Kidney tubule cell (primary cell): ENCODE measurements around the gene CNOT6L.
A peak's percentile ranks its signal among the peaks of the same experiment; 100 is the strongest.

Source experiments
- DNase-seq: peaks from one replicate; pipeline ENCODE4 v3.0.0-alpha.2; 2018; ENCODE audit warnings: low spot score

The CNOT6L gene

DNA sequence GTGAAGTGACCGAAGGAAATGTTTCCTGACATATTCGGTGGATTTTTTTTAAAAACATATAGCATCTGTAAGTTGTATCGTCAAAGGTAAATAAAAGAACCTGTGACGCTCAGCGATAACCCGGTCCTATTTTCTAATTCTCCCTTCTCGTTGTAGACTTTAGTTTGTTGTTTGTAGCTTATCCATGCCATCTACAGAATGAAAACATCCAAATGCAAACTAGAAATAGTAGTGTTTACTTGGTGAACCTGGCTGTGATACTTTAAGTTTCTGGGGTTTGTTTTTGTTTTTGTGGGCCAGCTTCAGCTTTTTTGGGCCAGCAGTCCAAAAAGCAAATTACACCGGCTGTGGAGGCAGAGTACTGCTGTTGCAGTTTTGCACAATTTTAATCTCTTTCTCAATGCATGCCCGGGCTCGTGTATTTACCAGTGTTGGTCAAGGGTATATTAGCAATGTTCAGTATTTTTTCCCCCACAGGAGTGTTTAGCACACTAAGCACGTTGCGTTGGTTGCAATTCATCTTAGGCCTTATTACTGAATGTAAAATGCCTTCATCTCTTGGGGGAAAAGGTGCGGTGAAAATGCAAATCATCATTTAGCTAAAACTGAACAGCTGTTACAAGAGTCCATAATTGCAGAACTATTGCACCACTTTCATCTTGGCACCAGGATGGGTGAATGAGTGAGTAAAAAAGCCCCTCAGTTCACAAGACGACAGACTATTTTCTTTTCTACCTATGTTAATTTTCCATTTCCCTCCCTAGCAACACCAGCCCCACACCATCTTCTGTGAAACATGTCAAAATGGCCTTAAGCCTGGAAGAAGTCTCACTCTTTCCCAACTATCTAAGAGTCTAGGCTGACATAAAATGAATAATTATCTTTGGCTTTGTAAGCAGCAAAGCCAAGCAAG is 1.7 kb upstream of the CNOT6L start:
- peak; percentile 11 for DNase-seq

DNA sequence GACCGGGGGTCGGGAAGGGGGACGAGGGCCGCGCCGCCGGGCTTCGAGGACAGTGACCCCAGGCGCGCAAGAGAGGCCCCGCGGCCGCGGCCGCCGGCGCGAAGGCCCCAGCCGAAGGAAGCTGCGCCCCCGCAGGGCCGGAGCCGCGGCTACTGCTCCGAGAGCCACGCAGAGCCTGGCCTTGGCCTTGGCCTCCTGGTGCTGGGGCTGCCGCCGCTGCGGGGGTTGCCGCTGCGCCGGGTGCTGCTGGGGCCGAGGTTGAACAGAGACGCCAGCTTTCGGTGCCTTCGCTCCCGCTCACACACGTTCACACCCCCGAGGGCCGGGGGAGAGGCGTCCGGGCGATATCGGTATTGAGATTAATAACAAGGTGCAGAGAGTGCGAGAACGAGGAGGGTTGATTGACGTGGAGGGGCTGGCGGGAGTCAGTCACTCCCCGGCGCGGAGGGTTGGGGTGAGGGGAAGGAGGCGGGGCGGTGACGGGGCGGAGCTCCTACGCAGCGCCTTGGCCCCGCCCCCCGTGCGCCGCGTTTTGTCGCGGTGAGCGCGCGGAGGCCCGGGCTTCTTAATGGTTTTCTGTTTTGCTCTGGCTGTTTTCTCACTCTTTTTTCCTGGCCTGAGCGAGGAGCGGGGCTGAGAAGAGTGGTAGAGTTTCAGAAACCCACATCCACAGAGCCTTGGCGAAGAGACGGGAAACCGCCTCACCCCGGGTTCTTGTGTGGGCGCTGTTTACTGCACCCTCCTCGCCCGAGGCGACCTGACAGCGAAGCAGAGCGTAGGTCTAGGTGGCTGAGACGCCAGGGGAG is 878 bp upstream of the CNOT6L start:
- peak; percentile 87 for DNase-seq

DNA sequence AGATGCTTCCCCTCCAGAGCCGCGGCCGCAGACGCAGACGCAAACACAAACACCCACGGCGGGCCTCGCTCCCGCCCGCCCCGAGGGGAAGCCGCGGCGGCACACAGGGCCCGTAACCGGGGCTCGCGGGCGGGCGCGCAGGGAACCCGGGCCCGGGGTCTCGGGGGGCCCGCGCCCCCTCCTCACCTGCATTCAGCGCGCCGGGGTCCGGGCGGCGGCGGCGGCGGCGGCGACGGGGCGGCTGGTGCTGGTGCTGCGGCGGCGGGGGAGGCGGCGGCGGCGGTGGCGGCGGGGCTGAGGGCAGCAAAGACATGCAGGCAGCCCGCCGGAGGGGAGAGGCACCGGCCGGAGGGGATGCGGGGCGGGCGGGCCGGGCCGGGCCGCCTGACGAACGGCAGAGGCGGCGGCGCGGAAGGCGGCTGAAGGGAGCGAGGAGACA is 255 bp upstream of the CNOT6L start:
- peak; percentile 25 for DNase-seq

DNA sequence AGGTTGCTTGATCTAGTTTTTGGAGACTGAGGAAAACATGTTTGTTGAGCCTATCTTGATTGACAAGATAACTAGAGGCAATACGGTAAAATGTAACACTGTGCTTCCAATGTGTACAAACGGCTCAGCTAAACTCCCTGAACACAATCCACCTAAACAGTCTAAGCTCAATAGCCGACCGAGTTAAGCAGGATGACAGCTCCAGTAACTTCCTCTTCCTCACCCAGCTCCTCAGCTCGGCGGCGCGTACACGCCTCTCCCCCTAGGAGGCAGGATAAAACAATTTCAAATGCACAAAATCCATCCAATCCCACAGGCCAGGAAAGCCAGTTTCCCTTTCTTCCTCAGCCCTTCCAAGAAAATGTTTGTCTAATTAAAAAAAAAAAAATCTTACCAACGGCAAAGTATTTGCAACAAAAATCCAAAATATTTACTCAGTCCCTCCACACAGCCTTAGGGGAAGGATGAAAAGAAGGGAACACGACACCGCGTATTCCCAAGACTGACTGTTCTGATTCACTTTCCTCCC is 1.0 kb downstream of the CNOT6L start:
- DNase-seq, result peak; percentile 91

DNA sequence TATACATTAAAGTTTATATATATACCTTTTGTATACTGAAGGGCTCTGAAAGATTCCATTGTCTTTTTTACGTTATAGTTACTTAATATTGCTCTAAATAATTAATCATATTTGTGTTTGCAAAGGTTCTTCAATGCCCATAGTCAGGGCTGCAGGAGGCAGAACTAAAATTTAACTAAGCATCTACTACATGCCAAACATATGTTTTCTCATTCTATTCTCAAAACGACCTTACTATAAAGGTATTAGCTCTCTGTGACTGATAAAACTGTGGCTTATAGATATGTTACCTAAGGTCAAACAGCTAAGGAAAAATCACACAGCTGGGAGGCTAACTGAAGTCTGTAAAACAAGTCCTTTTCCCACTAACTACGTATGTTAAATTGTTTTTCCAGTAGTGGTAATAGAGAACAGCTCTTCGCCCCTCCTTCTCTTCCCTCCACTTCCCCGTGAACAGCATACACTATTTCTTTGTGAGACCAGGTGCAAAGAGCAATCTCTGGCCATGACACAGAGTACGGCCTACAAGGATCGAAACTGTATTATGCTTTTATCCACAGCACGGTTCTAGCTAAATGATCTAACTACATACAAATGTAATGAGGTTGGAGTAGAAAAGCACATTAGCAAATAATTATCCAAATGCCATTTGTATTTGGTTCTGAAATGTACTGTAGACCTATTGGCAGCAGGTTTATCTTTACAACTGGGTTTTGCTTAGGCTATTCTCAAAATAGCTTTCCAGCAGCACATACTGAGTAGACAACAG is 1.7 kb downstream of the CNOT6L start:
- DNase-seq, result peak; percentile 73

DNA sequence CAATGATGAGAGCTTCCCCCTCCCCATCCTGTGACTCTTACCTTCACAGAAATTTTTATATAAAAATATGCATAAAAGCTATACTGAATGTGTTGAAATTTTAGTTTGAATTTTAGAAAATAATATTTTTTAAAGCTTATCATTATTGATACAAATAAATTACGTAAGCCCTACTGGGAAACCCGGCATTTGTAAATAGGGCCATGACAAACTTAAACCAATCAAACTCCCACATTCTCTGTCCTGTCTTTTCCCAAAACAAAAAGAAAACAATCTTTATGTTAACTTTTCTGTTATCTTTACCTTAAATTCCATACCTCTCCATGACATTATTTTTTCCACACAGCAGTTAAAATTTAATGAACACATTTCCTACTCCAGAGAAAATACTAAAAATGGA is 2.6 kb downstream of the CNOT6L start:
- no peak for DNase-seq

DNA sequence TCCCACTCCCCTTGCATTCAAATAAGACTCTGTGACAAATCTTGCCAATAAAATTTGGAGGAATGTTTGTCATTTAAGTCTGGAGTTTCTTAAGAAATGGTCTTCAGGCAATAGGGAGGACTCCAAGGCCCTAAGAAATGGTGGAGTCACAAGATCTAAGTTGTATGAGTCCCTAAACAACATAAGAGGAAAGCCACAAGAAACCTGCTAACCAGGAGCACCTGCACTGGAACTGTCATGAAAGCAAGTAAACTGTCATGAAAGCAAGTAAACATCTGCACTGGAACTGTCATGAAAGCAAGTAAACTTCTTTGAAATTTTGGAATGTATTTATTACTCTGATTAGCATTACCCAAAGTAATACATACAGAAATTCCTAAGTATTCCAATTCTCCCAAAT is 3.5 kb downstream of the CNOT6L start:
- DNase-seq, result no peak

DNA sequence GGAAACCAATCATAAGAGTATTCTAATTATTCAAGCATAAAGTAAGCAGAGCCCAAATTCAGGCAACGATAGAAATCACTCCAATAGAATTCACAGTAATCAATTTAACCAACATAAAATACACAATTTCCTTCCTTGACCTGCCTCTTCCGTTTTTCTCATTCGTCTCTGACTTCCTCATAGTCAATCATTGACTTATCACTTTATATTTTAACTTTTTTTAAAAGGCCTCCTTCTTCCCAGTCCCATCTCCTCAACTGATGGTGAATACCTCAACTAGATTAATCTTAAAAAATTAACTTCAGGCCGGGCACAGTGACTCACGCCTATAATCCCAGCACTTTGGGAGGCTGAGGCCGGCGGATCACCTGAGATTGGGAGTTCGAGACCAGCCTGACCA is 13.3 kb downstream of the CNOT6L start:
- peak; percentile 43 for DNase-seq

DNA sequence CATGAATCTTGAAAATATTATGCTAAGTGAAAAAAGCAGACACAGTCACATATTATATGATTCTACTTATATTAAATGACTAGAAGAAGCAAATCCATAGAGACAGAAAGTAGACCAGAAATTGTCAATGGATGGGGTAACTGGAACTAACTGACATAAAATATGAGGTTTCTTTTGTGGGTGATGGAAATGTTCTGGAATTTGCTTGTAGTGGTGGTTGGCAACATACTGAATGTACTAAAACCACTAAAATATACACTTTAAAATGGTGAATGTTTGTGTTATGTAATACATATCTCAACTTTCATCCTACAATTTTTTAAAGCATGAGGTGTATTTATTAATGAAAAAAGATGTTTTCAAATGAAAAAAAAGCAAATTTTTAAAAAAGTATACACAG is 14.7 kb downstream of the CNOT6L start:
- no peak for DNase-seq

DNA sequence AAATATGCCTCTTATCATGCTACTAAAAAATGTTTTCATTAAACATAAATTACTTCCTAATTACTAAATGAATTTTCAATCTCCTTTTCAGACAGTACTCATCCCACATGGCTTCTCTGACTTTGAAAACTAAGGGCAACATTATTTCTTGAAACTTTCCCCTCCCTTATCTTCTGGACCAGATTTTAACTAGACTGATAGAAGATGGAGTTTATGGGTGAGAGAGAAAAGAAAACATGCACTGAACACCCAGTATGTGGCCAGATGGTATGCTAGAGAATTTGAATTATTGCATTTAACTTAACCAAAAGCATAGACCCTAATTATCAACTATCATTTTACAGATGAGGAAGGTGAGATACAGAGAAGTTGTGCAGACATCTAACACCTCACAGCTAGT is 16.8 kb downstream of the CNOT6L start:
- no peak for DNase-seq

DNA sequence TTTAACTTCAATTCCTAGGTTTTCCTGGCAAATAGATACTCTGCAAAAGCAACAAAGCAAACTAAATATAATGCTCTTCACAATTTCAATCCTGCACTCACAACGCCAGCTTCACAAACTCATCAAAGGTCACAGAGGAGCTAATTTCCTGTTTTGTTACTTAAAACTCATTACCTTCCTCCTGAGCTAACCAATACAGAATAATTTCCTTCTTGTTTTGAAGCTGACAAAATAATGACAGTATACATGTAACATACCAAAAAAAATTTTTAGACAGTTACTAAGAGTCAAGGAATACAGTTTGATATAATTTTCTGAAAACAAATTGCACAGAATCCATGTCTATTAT is 17.9 kb downstream of the CNOT6L start:
- DNase-seq, result no peak

DNA sequence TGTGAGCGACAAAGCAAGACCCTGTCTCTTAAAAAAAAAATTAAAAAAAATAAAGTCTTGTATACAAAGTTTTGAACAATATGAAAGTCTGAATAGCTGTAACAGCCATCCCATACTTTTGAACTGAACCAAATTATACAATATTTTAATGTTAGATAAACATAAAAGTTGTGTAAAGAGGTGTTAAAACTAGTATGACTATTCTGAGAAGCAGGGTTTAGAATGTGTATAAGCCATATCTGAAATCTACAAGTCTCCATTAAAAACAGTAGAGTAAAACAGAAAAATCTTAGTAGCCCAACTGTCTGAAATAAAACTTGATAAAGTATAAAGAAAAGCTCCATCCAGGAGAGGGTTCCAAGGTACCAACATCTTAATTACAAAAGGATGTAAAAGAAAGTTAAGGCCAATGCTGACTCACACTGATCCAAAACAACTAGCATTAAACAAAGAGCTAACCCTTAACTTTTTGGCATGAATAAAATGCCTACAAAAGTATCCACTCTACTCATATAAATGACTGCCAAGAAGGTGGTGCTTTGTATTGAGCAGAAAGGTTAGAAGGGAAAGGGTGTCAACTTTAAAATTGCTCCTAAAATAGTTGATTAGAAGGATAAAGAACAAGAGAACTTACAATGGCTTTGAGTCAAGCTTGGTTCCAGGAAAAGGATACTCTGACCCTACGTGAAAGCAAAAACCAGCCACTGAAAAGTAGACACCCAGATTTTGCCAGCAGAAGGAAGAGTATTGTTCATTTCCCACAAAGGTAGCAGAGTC is 18.5 kb downstream of the CNOT6L start:
- DNase-seq, result no peak

DNA sequence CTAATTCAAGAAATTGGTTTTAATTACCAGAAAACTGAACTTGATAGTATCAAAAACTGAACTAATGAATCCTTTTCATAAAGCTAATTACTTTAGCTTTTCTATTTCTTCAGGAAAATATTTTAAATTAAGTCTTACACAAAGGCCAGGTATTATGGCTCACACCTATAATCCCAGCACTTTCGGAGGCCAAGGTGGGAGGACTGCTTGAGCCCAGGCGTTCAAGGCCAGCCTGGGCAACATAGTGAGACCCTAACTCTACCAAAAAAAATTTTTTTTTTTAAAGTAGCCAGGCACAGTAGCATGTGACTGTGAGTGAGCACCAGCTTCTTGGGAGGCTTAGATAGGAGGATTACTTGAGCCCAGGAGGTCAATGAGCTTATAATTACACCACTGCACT is 19.1 kb downstream of the CNOT6L start:
- DNase-seq, result no peak

DNA sequence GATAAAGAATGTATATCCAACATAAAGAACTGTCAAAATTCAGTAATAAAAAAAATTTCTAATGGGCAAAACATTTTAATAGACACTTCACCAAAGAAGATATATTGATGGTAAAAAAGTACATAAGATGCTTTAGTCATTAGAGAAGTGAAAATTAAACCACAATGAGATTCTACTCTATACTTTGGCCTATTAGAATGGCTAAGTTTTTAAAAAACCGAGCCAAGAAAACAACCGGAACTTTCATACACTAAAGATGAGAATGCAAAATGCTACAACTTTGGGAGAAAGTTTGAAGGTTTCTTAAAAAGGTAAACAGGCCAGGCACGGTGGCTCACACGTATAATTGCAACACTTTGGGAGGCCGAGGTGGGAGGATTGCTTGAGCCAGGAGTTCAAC is 20.8 kb downstream of the CNOT6L start:
- DNase-seq, result no peak

DNA sequence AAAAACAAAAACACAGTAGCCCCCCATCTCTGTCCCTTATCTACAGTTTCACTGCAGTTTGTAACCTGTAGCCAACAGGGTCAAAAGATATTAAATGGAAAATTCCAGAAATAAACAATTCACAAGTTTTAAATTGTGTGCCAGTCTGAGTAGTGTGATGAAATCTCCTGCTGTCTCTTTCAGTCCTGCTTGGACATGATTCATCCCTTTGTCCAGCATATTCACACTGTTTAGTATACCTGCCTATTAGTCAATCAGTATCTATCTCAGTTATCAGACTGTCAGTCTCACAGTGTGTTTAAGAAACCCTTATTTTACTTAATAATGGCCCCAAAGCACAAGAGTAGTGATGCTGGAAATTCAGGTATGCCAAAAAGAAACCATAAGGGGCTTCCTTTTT is 21.9 kb downstream of the CNOT6L start:
- peak; percentile 72 for DNase-seq

DNA sequence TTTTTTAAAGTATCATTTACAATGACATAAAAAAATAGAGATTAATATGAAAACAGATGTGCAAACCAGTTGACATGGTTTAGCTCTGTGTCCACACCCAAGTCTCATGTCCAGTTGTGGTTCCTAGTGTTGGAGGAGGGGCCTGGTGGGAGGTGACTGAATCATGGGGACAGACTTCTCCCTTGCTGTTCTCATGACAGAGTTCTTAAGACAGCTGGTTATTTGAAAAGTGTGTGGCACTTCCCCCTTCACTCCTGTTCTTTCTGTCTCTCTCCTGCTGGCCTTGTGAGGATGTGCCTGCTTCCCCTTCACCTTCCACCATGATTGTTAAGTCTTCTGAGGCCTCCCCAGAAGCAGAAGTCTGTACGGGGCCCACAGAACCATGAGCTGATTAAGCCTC is 23.8 kb downstream of the CNOT6L start:
- DNase-seq, result no peak

DNA sequence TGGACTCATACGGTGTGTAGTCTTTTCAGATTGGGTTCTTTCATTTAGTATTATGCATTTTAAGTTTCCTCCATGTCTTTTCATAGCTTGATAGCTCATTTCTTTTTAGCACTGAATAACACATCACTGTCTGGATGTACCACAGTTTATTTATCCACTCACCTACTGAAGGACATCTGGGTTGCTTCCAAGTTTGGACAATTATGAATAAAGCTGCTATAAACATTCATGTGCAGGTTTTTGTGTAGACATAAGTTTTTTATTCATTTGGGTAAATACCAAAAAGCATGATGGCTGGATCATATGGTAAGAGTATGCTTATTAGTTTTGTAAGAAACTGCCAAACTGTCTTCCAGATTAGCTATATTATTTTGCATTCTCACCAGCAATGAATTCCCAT is 29.0 kb downstream of the CNOT6L start:
- DNase-seq, result no peak

DNA sequence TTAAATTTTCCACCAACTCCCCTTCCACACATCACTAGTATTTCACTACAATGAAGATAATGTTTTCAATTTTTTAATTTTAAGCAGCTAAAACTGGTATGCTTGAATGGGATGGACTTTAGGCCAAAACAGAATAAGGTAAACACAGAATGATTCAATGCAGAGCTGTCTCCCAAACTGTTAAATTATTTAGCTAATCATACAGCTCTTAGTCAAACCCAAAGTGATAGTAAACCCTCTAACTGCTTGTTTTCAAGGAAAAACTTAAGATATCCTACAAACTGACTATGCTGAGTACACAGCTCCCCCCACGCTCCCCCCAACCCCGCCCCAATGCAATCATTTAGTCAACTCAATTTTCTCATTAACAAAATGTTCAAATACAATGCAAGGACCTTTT is 30.2 kb downstream of the CNOT6L start:
- DNase-seq, result no peak

DNA sequence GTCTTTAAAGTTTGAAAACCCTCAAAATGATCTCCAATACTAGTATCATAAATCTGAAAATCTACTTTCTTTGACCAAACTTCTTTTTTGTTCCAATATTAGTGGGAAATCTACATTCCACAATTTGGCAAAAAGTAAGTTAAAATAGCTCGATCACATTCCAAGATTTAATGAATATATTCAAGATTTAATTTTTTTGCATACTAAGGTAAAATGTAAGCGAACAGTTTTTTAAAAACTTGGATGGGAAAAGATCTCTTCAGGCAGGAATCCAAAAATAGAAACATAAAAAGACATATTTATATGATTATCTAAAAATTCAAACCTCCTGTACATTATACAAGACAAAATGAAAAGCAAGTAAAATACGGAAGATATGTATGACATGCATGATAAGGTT is 31.2 kb downstream of the CNOT6L start:
- no peak for DNase-seq

DNA sequence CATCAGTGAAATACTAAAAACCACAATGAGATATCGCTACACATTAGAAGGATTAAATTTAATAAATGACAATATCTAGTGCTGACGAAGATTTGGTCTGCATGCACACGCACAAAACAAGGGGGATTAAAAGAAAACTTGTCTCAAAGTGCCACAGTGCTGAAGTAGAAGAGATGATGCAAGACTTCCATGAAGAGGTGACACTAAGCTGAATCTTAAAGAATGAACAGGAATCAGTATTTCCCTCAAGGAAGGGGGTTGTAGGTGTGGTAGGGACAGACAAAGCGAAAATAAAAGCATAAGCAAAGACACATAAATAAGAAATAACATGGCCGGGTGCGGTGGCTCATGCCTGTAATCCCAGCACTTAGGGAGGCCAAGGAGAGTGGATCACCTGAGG is 33.5 kb downstream of the CNOT6L start:
- DNase-seq, result no peak

DNA sequence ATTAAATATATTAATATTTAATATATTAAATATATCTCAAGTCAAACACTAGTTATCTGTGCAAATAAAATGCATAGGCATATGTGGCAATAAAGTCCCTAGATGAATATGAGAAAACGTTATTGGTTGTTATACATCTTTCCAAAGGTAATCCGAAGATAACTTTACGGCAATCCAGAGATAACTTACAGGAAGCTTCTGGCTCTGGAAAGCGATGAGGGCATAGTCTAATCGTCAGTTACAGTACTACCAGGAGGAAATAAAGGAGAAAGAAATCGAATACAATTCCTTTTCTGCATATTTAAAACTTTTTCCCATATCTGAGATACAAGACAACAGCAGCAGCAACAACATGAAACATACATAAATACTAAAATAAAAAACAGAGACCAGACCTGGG is 35.3 kb downstream of the CNOT6L start:
- no peak for DNase-seq
